Measurements from ENCODE around the gene ANKRD13C.

Gene ANKRD13C

DNA sequence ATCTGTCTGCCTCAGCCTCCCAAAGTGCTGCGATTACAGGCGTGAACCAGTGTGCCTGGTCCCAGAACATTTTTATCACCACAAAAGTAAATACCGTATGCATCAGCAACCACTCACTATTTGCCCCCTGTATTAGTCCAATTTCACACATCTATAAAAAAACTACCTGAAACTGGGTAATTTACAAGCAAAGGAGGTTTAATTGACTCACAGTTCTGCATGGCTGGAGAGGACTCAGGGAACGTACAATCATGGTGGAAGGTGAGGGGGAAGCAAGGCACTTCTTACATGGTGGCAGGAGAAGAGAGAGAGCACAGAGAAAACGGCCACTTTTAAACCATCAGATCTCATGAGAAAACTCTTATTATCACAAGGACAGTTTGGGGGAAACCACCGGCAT, 31.0 kb upstream of the ANKRD13C start:
- TF ChIP-seq, protein P1, sequence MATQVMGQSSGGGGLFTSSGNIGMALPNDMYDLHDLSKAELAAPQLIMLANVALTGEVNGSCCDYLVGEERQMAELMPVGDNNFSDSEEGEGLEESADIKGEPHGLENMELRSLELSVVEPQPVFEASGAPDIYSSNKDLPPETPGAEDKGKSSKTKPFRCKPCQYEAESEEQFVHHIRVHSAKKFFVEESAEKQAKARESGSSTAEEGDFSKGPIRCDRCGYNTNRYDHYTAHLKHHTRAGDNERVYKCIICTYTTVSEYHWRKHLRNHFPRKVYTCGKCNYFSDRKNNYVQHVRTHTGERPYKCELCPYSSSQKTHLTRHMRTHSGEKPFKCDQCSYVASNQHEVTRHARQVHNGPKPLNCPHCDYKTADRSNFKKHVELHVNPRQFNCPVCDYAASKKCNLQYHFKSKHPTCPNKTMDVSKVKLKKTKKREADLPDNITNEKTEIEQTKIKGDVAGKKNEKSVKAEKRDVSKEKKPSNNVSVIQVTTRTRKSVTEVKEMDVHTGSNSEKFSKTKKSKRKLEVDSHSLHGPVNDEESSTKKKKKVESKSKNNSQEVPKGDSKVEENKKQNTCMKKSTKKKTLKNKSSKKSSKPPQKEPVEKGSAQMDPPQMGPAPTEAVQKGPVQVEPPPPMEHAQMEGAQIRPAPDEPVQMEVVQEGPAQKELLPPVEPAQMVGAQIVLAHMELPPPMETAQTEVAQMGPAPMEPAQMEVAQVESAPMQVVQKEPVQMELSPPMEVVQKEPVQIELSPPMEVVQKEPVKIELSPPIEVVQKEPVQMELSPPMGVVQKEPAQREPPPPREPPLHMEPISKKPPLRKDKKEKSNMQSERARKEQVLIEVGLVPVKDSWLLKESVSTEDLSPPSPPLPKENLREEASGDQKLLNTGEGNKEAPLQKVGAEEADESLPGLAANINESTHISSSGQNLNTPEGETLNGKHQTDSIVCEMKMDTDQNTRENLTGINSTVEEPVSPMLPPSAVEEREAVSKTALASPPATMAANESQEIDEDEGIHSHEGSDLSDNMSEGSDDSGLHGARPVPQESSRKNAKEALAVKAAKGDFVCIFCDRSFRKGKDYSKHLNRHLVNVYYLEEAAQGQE (IDR thresholded peaks at IDR 0.05; ENCODE audit: insufficient read depth in 1 of 2, low read depth in 2 of 2, low read length in 2 of 2) = no peak
- TF ChIP-seq FOXP2 (optimal IDR thresholded peaks at IDR 0.05; ENCODE audit: borderline replicate concordance, extremely low read depth, extremely low read length, insufficient read depth) (no peak), SIN3A (IDR thresholded peaks at IDR 0.05; ENCODE audit: borderline replicate concordance, insufficient read depth, low read length) (no peak), TAF1 (IDR thresholded peaks at IDR 0.05; ENCODE audit: borderline replicate concordance, insufficient read depth, low read length) (no peak), POLR2AphosphoS5 (IDR thresholded peaks at IDR 0.05; ENCODE audit: low read depth, low read length) (no peak)

GRCh38 chr1:70384542-70384941, 30.0 kb upstream of the ANKRD13C start:
- TF ChIP-seq FOXP2 (optimal IDR thresholded peaks at IDR 0.05; ENCODE audit: borderline replicate concordance, extremely low read depth, extremely low read length, insufficient read depth) = no peak
- TF ChIP-seq SIN3A (IDR thresholded peaks at IDR 0.05; ENCODE audit: borderline replicate concordance, insufficient read depth, low read length) = no peak
- no peak for TF ChIP-seq TAF1 (IDR thresholded peaks at IDR 0.05; ENCODE audit: borderline replicate concordance, insufficient read depth, low read length)
- TF ChIP-seq POLR2AphosphoS5 (IDR thresholded peaks at IDR 0.05; ENCODE audit: low read depth, low read length) = no peak
- TF ChIP-seq, protein P1 (IDR thresholded peaks at IDR 0.05; ENCODE audit: insufficient read depth in 1 of 2, low read depth in 2 of 2, low read length in 2 of 2) = no peak

DNA sequence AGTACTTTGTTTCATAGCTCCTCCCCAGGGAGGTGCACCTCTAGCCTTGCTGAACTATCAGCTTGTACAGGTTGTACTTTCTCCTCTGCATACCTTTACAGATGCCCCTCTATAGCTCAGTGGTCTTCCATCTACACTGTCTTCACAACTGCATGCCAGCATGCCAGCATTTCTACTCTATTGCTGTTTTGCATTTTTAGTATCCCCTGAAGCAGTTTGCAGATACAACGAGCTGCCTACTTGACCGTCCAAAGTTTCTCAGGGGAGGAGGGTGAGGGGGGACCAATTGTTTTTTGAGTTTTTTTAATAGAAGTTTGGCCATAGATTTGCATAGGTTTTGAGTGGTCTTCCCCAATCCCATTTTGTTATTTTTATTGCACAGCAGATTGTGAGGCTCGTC, 29.0 kb upstream of the ANKRD13C start:
- TF ChIP-seq TAF1 (IDR thresholded peaks at IDR 0.05; ENCODE audit: borderline replicate concordance, insufficient read depth, low read length) = no peak
- TF ChIP-seq SIN3A (IDR thresholded peaks at IDR 0.05; ENCODE audit: borderline replicate concordance, insufficient read depth, low read length) = no peak
- no peak for TF ChIP-seq FOXP2 (optimal IDR thresholded peaks at IDR 0.05; ENCODE audit: borderline replicate concordance, extremely low read depth, extremely low read length, insufficient read depth)
- TF ChIP-seq, protein P1 (IDR thresholded peaks at IDR 0.05; ENCODE audit: insufficient read depth in 1 of 2, low read depth in 2 of 2, low read length in 2 of 2) = no peak
- no peak for TF ChIP-seq POLR2AphosphoS5 (IDR thresholded peaks at IDR 0.05; ENCODE audit: low read depth, low read length)

GRCh38 chr1:70382682-70383081, 28.2 kb upstream of the ANKRD13C start:
- TF ChIP-seq FOXP2 (optimal IDR thresholded peaks at IDR 0.05; ENCODE audit: borderline replicate concordance, extremely low read depth, extremely low read length, insufficient read depth) = no peak
- no peak for TF ChIP-seq POLR2AphosphoS5 (IDR thresholded peaks at IDR 0.05; ENCODE audit: low read depth, low read length)
- no peak for TF ChIP-seq SIN3A (IDR thresholded peaks at IDR 0.05; ENCODE audit: borderline replicate concordance, insufficient read depth, low read length)
- TF ChIP-seq, protein P1 (IDR thresholded peaks at IDR 0.05; ENCODE audit: insufficient read depth in 1 of 2, low read depth in 2 of 2, low read length in 2 of 2) = no peak
- no peak for TF ChIP-seq TAF1 (IDR thresholded peaks at IDR 0.05; ENCODE audit: borderline replicate concordance, insufficient read depth, low read length)

- TF ChIP-seq FOXP2 (optimal IDR thresholded peaks at IDR 0.05; ENCODE audit: borderline replicate concordance, extremely low read depth, extremely low read length, insufficient read depth) (no peak), TAF1 (IDR thresholded peaks at IDR 0.05; ENCODE audit: borderline replicate concordance, insufficient read depth, low read length) (no peak)
- TF ChIP-seq, protein P1 (IDR thresholded peaks at IDR 0.05; ENCODE audit: insufficient read depth in 1 of 2, low read depth in 2 of 2, low read length in 2 of 2) = no peak
Observed at GRCh38 chr1:70376196-70376595, 21.7 kb upstream of the ANKRD13C start.
